Activated CD4-positive, alpha-beta memory T cell treated with anti-CD3 and anti-CD28 coated beads, Interleukin-2, amount 10 ng/mL, durations not matched to agents 7 days and 5 days (primary cell): Measurements from ENCODE around the gene ARPC1B. TPM values are rescaled to one million over a fixed set of nuclear protein-coding genes. Genes with fewer than 3 reads are reported as not detected.
"Not testable (repeated sequence)": the region's sequence is repeated elsewhere in the genome, so short reads cannot be mapped to it uniquely, and the experiment has no call there.

ENCODE experiments used
- CTCF ChIA-PET: fragments of 350-600 bp; sonication (Branson Sonifier 250); formaldehyde crosslinking; loops from one replicate; lab custom pipeline; 2021; ENCODE audit warnings: antibody characterized with exemption, inconsistent platforms; lab: Charles Lee
- POLR2A ChIA-PET: fragments of 350-600 bp; sonication (Branson Sonifier 250); formaldehyde crosslinking; loops from one replicate; lab custom pipeline; 2021; ENCODE audit warnings: antibody characterized with exemption; lab: Charles Lee
- DNase-seq: peaks from one replicate; pipeline ENCODE4 v3.0.0-alpha.2; 2020
- H3K27ac Mint-ChIP-seq: one replicate; pipeline ENCODE4 v1.8.0; 2021; ENCODE audit warnings: mild to moderate bottlenecking, mixed read lengths
- H3K27me3 Mint-ChIP-seq: one replicate; pipeline ENCODE4 v1.8.0; 2021; ENCODE audit warnings: mixed read lengths
- H3K36me3 Mint-ChIP-seq: one replicate; pipeline ENCODE4 v1.8.0; 2021; ENCODE audit warnings: low read depth, mixed read lengths
- H3K4me1 Mint-ChIP-seq: one replicate; pipeline ENCODE4 v1.8.0; 2021; ENCODE audit warnings: mixed read lengths
- H3K4me3 Mint-ChIP-seq: one replicate; pipeline ENCODE4 v1.8.0; 2021; ENCODE audit warnings: mild to moderate bottlenecking, mixed read lengths
- H3K9me3 Mint-ChIP-seq: one replicate; pipeline ENCODE4 v1.8.0; 2021; ENCODE audit warnings: mixed read lengths
- total RNA-seq, 2 experiments: library from RNA; stranded (reverse); gene quantifications; one replicate each; pipeline ENCODE4 v1.2.3, GENCODE V29; 2021

ARPC1B gene
- total RNA-seq, 2 experiments from 2014 or later, result 396 to 397 TPM

- ChIA-PET CTCF (no interaction called here), POLR2A (interaction anchor here (3.2 kb wide), 1 partner anchor 10 kb away, joined by 19 read pairs; the partner anchor contains the start of gene ARPC1B)
- H3K27ac Mint-ChIP-seq, result peak overlapping the region; percentile 71
- no peak for DNase-seq
- peaks cover 49% of the 10 kb centered on the region for H3K4me1 Mint-ChIP-seq
- H3K36me3 Mint-ChIP-seq, result peaks cover 64% of the 10 kb centered on the region
- no peak overlapping the region for H3K4me3 Mint-ChIP-seq
- H3K27me3 Mint-ChIP-seq, result no peaks in the 10 kb centered on the region
- no peaks in the 10 kb centered on the region for H3K9me3 Mint-ChIP-seq
Measured at GRCh38 chr7:99384523-99384922, 10.0 kb downstream of the ARPC1B start.

- H3K27me3 Mint-ChIP-seq, result no peaks in the 10 kb centered on the region
- no peaks in the 10 kb centered on the region for H3K9me3 Mint-ChIP-seq
- ChIA-PET POLR2A (interaction anchor here (1.5 to 10.8 kb wide), 3 partner anchors 10 to 18 kb away, joined by 3 to 160 read pairs (median 19); partner anchors contain the start of genes ARPC1B, BUD31 and PDAP1), CTCF (interaction anchor here (0.6 to 1.6 kb wide), 3 partner anchors 9 to 20 kb away, joined by 3 to 7 read pairs (median 3); no protein-coding TSS in a partner anchor)
- H3K36me3 Mint-ChIP-seq, result peaks cover 64% of the 10 kb centered on the region
- H3K27ac Mint-ChIP-seq, result peak overlapping the region; percentile 70
- H3K4me3 Mint-ChIP-seq, result peak overlapping the region; percentile 4
- peaks cover 40% of the 10 kb centered on the region for H3K4me1 Mint-ChIP-seq
- peak; percentile 38 for DNase-seq
Measured at GRCh38 chr7:99385564-99385963, 11.0 kb downstream of the ARPC1B start.

DNA sequence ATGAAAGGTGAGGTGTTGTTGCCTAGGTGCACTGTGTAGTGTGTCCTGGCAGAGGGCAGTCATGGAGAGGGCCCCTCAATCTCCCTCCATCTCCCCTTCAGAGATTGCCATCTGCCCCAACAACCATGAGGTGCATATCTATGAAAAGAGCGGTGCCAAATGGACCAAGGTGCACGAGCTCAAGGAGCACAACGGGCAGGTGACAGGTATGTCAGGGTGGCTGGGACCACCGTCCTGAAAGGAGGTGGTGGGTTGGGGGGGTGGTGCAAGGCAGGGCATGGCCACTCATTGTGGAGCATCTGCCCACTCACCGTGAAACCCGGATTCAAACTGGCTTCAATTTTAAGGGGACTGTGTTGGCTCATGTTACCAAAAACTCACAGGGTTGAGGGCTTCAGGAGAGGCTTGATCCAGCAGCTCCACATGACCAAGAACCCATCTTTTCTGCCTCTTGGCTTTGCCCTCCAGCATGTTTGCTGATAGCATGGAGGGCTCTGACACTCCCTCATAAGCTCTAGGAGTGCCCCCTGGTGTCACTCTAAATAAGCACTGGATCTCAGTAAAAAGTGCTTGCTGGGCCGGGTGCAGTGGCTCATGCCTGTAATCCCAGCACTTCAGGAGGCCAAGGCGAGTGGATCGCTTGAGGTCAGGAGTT lies 12.2 kb downstream of the ARPC1B start:
- CTCF ChIA-PET, result interaction anchor here (0.7 to 1.6 kb wide), 6 partner anchors 11 to 24 kb away, joined by 3 to 7 read pairs (median 4); partner anchors contain the start of gene BUD31
- peak overlapping the region; percentile 68 for H3K27ac Mint-ChIP-seq

DNA sequence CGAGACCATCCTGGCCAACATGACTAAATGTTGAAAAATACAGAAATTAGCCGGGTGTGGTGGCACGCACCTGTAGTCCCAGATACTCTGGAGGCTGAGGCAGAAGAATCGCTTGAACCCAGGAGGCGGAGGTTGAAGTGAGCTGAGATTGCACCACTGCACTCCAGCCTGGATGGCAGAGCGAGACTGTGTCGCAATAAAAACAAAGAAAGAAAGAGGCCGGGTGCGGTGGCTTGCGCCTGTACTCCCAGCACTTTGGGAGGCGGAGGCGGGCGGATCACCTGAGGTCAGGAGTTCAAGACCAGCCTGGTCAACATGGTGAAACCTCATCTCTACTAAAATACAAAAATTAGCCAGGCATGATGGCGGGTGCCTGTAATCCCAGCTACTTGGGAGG lies 12.7 kb downstream of the ARPC1B start:
- CTCF ChIA-PET, result interaction anchor here (0.7 to 1.6 kb wide), 4 partner anchors 12 to 22 kb away, joined by 3 to 7 read pairs (median 4); partner anchors contain the start of gene BUD31
- H3K4me1 Mint-ChIP-seq, result peaks cover 39% of the 10 kb centered on the region

More for the DNA sequence above, 12.2 kb downstream of the ARPC1B start:
- DNase-seq, result peak; percentile 50
- Mint-ChIP-seq H3K9me3 (no peaks in the 10 kb centered on the region), H3K27me3 (no peaks in the 10 kb centered on the region), H3K4me3 (no peak overlapping the region), H3K4me1 (peaks cover 36% of the 10 kb centered on the region), H3K36me3 (peaks cover 67% of the 10 kb centered on the region)
- POLR2A ChIA-PET, result interaction anchor here (1.1 to 10.8 kb wide), 4 partner anchors 8 to 17 kb away, joined by 3 to 160 read pairs (median 11); partner anchors contain the start of genes ARPC1B, BUD31 and PDAP1

GRCh38 chr7:99387912-99388311 lies 13.4 kb downstream of the ARPC1B start:
- DNase-seq, result no peak
- Mint-ChIP-seq H3K4me3 (no peak overlapping the region), H3K9me3 (no peaks in the 10 kb centered on the region), H3K4me1 (peaks cover 43% of the 10 kb centered on the region), H3K27ac (no peak overlapping the region), H3K36me3 (peaks cover 70% of the 10 kb centered on the region), H3K27me3 (no peaks in the 10 kb centered on the region)
- POLR2A ChIA-PET, result interaction anchor here (1.1 to 10.8 kb wide), 3 partner anchors 13 to 16 kb away, joined by 3 to 160 read pairs (median 19); partner anchors contain the start of genes ARPC1B, BUD31 and PDAP1
- CTCF ChIA-PET, result interaction anchor here (1.1 kb wide), 1 partner anchor 19 kb away, joined by 4 read pairs; no protein-coding TSS in a partner anchor

More for the DNA sequence above, 12.7 kb downstream of the ARPC1B start:
- H3K36me3 Mint-ChIP-seq, result peaks cover 67% of the 10 kb centered on the region
- not testable (repeated sequence) for DNase-seq, H3K9me3 Mint-ChIP-seq, H3K27me3 Mint-ChIP-seq, H3K4me3 Mint-ChIP-seq, H3K27ac Mint-ChIP-seq
- POLR2A ChIA-PET, result interaction anchor here (1.1 to 10.8 kb wide), 3 partner anchors 13 to 17 kb away, joined by 3 to 160 read pairs (median 19); partner anchors contain the start of genes ARPC1B, BUD31 and PDAP1

- H3K27me3 Mint-ChIP-seq, result no peaks in the 10 kb centered on the region
- peaks cover 73% of the 10 kb centered on the region for H3K36me3 Mint-ChIP-seq
- no peak overlapping the region for H3K27ac Mint-ChIP-seq
- H3K4me1 Mint-ChIP-seq, result peaks cover 42% of the 10 kb centered on the region
- ChIA-PET POLR2A (interaction anchor here (6.1 to 10.8 kb wide), 2 partner anchors 12 to 14 kb away, joined by 70 to 160 read pairs; partner anchors contain the start of genes ARPC1B, BUD31 and PDAP1), CTCF (interaction anchor here (0.6 to 2.1 kb wide), 3 partner anchors 17 to 58 kb away, joined by 3 to 5 read pairs (median 3); no protein-coding TSS in a partner anchor)
- DNase-seq, result no peak
- no peak overlapping the region for H3K4me3 Mint-ChIP-seq
- no peaks in the 10 kb centered on the region for H3K9me3 Mint-ChIP-seq
Measured at GRCh38 chr7:99389772-99390171, 15.2 kb downstream of the ARPC1B start.

DNA sequence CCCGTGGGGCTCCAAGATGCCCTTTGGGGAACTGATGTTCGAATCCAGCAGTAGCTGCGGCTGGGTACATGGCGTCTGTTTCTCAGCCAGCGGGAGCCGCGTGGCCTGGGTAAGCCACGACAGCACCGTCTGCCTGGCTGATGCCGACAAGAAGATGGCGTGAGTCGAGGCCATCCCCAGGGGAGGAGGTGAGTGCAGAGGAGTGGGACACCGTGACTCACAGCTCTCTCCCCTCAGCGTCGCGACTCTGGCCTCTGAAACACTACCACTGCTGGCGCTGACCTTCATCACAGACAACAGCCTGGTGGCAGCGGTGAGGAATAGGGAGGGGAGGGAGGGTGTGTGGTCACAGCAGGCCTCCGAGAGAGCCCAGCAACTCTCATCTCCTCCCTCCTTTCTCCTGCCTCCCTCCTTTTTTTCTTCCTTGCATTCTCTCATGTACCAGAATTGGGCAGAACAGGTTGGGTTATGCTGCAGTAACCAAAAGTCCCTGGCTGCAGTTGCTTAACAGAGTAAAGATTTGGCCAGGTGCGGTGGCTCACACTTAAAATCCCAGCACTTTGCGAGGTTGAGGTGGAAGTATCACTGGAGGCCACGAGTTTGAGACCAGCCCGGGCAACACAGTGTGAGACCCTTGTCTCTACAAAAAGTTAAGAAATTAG lies 16.5 kb downstream of the ARPC1B start:
- POLR2A ChIA-PET, result interaction anchor here (6.1 to 10.8 kb wide), 2 partner anchors 13 to 14 kb away, joined by 70 to 160 read pairs; partner anchors contain the start of genes ARPC1B, BUD31 and PDAP1

GRCh38 chr7:99392046-99392445 lies 17.5 kb downstream of the ARPC1B start:
- peak overlapping the region; percentile 85 for H3K27ac Mint-ChIP-seq

More for the DNA sequence above, 16.5 kb downstream of the ARPC1B start:
- Mint-ChIP-seq H3K9me3 (no peaks in the 10 kb centered on the region), H3K27ac (no peak overlapping the region), H3K27me3 (no peaks in the 10 kb centered on the region), H3K4me1 (peaks cover 36% of the 10 kb centered on the region), H3K4me3 (no peak overlapping the region), H3K36me3 (peaks cover 74% of the 10 kb centered on the region)
- no peak for DNase-seq
- CTCF ChIA-PET, result interaction anchor here (0.8 to 2.1 kb wide), 2 partner anchors 16 to 28 kb away, joined by 4 to 5 read pairs; no protein-coding TSS in a partner anchor

DNA sequence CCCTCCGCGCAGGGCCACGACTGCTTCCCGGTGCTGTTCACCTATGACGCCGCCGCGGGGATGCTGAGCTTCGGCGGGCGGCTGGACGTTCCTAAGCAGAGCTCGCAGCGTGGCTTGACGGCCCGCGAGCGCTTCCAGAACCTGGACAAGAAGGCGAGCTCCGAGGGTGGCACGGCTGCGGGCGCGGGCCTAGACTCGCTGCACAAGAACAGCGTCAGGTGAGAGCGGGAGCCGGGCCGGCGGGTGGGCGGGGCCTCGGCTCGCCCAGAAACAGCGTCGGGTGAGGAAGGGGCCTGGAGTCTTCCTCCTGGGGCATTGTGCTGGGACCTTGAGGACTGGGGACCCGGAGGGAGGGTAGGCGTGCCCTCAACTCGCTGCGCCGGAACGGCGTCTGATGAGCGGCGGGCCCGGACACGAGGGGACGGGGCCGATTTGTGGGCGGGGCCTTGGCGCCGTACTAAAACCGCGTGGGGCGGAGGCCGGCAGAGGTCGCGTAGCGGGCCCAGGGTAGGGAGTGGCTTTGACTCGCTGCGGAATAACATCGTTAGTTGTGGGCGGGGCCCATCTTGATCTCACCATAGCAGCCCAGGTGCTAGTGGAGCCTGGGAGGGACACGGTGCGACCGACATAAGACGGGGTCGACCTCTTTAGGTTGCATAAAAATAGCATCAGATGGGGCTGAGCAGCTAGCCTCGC lies 18.3 kb downstream of the ARPC1B start:
- POLR2A ChIA-PET, result interaction anchor here (1.0 to 10.8 kb wide), 3 partner anchors 10 to 15 kb away, joined by 3 to 160 read pairs (median 70); partner anchors contain the start of genes ARPC1B, BUD31 and PDAP1
- DNase-seq, result peak; percentile 85
- peak overlapping the region; percentile 60 for H3K4me3 Mint-ChIP-seq
- H3K36me3 Mint-ChIP-seq, result peaks cover 77% of the 10 kb centered on the region
- H3K9me3 Mint-ChIP-seq, result no peaks in the 10 kb centered on the region
- no peaks in the 10 kb centered on the region for H3K27me3 Mint-ChIP-seq
- peak overlapping the region; percentile 85 for H3K27ac Mint-ChIP-seq
- CTCF ChIA-PET, result interaction anchor here (1.1 to 1.2 kb wide), 2 partner anchors 13 to 54 kb away, joined by 3 to 4 read pairs; no protein-coding TSS in a partner anchor
- peaks cover 33% of the 10 kb centered on the region for H3K4me1 Mint-ChIP-seq

More at GRCh38 chr7:99392046-99392445, 17.5 kb downstream of the ARPC1B start:
- no peak overlapping the region for H3K4me3 Mint-ChIP-seq
- H3K9me3 Mint-ChIP-seq, result no peaks in the 10 kb centered on the region
- no peak for DNase-seq
- ChIA-PET CTCF (interaction anchor here (0.5 to 2.1 kb wide), 2 partner anchors 15 kb away, joined by 4 to 5 read pairs; no protein-coding TSS in a partner anchor), POLR2A (interaction anchor here (6.1 to 10.8 kb wide), 2 partner anchors 12 to 15 kb away, joined by 70 to 160 read pairs; partner anchors contain the start of genes ARPC1B, BUD31 and PDAP1)
- no peaks in the 10 kb centered on the region for H3K27me3 Mint-ChIP-seq
- peaks cover 73% of the 10 kb centered on the region for H3K36me3 Mint-ChIP-seq
- peaks cover 32% of the 10 kb centered on the region for H3K4me1 Mint-ChIP-seq

DNA sequence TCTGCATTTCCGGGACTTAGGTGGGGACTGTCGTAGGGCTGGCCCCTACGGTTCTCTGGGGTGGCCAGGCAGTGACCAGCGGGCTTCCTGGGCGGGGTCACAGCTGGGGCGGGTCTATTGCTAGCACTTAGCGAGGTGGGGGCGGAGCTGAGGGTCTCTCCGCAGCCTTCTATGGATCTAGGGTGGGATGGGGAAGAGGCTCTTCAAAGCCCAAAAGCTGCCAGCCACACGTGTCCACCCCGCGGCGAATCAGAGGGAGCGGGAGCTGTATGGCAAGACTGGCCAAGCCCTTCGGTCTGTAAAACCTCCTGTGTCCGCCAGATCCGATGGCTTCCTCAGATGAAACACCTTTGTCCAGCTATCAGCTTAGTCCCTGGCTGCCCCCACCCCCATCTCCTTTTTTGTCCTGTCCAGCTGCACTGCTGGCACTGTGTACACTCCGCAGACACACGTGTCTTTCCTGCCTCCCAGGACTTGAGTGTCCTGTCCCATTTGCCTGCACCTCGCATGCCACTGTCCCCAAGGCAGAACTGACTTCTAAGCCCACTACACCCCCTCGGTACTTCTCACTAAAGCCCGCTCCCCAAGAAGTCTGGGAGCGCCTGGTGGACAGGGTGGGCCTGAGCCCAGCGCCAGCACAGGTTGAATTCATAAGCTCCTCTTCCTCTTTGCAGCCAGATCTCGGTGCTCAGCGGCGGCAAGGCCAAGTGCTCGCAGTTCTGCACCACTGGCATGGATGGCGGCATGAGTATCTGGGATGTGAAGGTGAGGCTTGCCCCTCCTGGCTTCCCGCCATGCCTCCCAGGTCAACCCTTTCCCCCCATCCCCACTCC lies 19.0 kb downstream of the ARPC1B start:
- no peak for DNase-seq
- Mint-ChIP-seq H3K9me3 (no peaks in the 10 kb centered on the region), H3K4me3 (peak overlapping the region; percentile 60), H3K4me1 (peaks cover 38% of the 10 kb centered on the region), H3K27me3 (no peaks in the 10 kb centered on the region), H3K27ac (peak overlapping the region; percentile 85), H3K36me3 (peaks cover 77% of the 10 kb centered on the region)
- CTCF ChIA-PET, result interaction anchor here (0.7 to 1.2 kb wide), 3 partner anchors 12 to 879 kb away, joined by 3 to 4 read pairs (median 3); no protein-coding TSS in a partner anchor
- POLR2A ChIA-PET, result interaction anchor here (1.0 to 10.8 kb wide), 3 partner anchors 10 to 16 kb away, joined by 3 to 160 read pairs (median 70); partner anchors contain the start of genes ARPC1B, BUD31 and PDAP1

DNA sequence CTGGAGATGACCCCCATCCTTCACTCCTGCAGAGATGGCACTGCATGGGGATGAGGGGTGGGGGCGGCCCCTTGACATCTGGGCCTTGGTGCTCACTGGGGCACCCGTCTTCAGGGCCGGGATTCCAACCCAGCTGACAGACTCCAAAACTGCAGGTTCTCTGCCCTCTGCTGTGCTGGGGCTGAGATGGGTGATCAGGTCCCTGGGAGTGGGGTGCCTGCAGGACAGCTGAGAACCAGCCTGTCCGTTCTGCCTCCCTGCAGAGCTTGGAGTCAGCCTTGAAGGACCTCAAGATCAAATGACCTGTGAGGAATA lies 19.6 kb downstream of the ARPC1B start:
- CTCF ChIA-PET, result interaction anchor here (0.7 kb wide), 1 partner anchor 878 kb away, joined by 3 read pairs; no protein-coding TSS in a partner anchor
- no peaks in the 10 kb centered on the region for H3K27me3 Mint-ChIP-seq
- no peak overlapping the region for H3K4me3 Mint-ChIP-seq
- no peak for DNase-seq
- peak overlapping the region; percentile 52 for H3K27ac Mint-ChIP-seq
- H3K9me3 Mint-ChIP-seq, result no peaks in the 10 kb centered on the region
- H3K36me3 Mint-ChIP-seq, result peaks cover 81% of the 10 kb centered on the region
- peaks cover 42% of the 10 kb centered on the region for H3K4me1 Mint-ChIP-seq
- POLR2A ChIA-PET, result interaction anchor here (1.0 to 10.8 kb wide), 4 partner anchors 8 to 17 kb away, joined by 3 to 160 read pairs (median 36); partner anchors contain the start of genes ARPC1B, BUD31 and PDAP1
